ENCODE measurements around the gene RELL1.

DNA sequence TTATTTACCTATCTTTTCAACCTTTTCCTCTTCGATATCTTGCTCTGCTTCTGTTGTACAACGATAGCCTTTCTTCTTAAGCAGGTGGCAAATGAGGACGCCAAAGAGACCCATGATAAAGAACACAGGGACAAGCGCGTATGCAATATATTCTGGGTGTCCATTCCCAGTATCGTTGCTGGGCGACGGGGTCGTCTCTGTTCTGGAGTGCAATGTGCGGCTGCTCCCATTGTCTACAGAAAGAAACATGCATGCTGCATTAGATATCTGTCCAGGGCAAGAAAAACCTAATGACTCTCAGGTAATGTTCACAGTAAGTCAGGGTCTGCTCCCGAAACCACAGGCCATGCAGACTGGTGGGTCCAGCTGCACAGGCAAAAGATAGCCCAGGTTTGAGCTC is 36.9 kb downstream of the RELL1 start:
- TF ChIP-seq, protein P1, sequence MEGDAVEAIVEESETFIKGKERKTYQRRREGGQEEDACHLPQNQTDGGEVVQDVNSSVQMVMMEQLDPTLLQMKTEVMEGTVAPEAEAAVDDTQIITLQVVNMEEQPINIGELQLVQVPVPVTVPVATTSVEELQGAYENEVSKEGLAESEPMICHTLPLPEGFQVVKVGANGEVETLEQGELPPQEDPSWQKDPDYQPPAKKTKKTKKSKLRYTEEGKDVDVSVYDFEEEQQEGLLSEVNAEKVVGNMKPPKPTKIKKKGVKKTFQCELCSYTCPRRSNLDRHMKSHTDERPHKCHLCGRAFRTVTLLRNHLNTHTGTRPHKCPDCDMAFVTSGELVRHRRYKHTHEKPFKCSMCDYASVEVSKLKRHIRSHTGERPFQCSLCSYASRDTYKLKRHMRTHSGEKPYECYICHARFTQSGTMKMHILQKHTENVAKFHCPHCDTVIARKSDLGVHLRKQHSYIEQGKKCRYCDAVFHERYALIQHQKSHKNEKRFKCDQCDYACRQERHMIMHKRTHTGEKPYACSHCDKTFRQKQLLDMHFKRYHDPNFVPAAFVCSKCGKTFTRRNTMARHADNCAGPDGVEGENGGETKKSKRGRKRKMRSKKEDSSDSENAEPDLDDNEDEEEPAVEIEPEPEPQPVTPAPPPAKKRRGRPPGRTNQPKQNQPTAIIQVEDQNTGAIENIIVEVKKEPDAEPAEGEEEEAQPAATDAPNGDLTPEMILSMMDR (IDR thresholded peaks at IDR 0.05), result no peak
- no peak for TF ChIP-seq POLR2A (IDR thresholded peaks at IDR 0.05; ENCODE audit: low read depth)

Measured in esophagus muscularis mucosa (tissue), 3 donors.